Osteocyte (in vitro differentiated cells): Measurements from ENCODE around the gene NTRK2. TPM values are rescaled to one million over a fixed set of nuclear protein-coding genes. Genes with fewer than 3 reads are reported as not detected.

ENCODE experiments used
- DNase-seq: peaks from one replicate; pipeline ENCODE4 v3.0.0; 2021; ENCODE audit warnings: mixed read lengths; ENCODE audit not compliant: unreplicated experiment; ENCODE audit errors: extremely low spot score
- H3K27ac Mint-ChIP-seq: one replicate; pipeline ENCODE4 v1.8.0; 2021; ENCODE audit warnings: mild to moderate bottlenecking, mixed read lengths; ENCODE audit not compliant: unreplicated experiment
- H3K27me3 Mint-ChIP-seq: one replicate; pipeline ENCODE4 v1.8.0; 2021; ENCODE audit warnings: mixed read lengths; ENCODE audit not compliant: unreplicated experiment
- H3K36me3 Mint-ChIP-seq: one replicate; pipeline ENCODE4 v1.8.0; 2021; ENCODE audit warnings: mixed read lengths; ENCODE audit not compliant: unreplicated experiment
- H3K4me1 Mint-ChIP-seq: one replicate; pipeline ENCODE4 v1.8.0; 2021; ENCODE audit warnings: mixed read lengths; ENCODE audit not compliant: unreplicated experiment
- H3K4me3 Mint-ChIP-seq: one replicate; pipeline ENCODE4 v1.8.0; 2021; ENCODE audit warnings: mild to moderate bottlenecking, moderate library complexity, mixed read lengths; ENCODE audit not compliant: unreplicated experiment
- H3K9me3 Mint-ChIP-seq: one replicate; pipeline ENCODE4 v1.8.0; 2021; ENCODE audit warnings: mixed read lengths; ENCODE audit not compliant: unreplicated experiment
- CTCF ChIP-seq: fragments of 200-600 bp; sonication (generic); IDR thresholded peaks from 2 replicates; pipeline ENCODE4 v1.5.0; 2021; ENCODE audit warnings: antibody characterized with exemption, mild to moderate bottlenecking, moderate library complexity
- total RNA-seq: library from RNA; stranded (reverse); gene quantifications from 2 replicates; pipeline ENCODE4 v1.2.1, GENCODE V29; 2021

NTRK2 gene
- total RNA-seq, 1 donor from 2014 or later, result 29.4 TPM

GRCh38 chr9:84756171-84756570, 86.6 kb downstream of the NTRK2 start:
- H3K4me1 Mint-ChIP-seq, result peaks cover 24% of the 10 kb centered on the region
- no peak overlapping the region for H3K4me3 Mint-ChIP-seq
- H3K36me3 Mint-ChIP-seq, result peaks cover 1% of the 10 kb centered on the region
- no peak for DNase-seq
- no peaks in the 10 kb centered on the region for H3K27me3 Mint-ChIP-seq
- H3K27ac Mint-ChIP-seq, result no peak overlapping the region
- H3K9me3 Mint-ChIP-seq, result no peaks in the 10 kb centered on the region
- TF ChIP-seq CTCF, result no peak

- H3K27ac Mint-ChIP-seq, result no peak overlapping the region
- no peak overlapping the region for H3K4me3 Mint-ChIP-seq
- H3K36me3 Mint-ChIP-seq, result peaks cover 1% of the 10 kb centered on the region
- no peak for DNase-seq
- no peaks in the 10 kb centered on the region for H3K27me3 Mint-ChIP-seq
- no peak for TF ChIP-seq CTCF
- no peaks in the 10 kb centered on the region for H3K9me3 Mint-ChIP-seq
- H3K4me1 Mint-ChIP-seq, result peaks cover 24% of the 10 kb centered on the region
Measured at GRCh38 chr9:84756731-84757130, 87.2 kb downstream of the NTRK2 start.

GRCh38 chr9:84758817-84759216, 89.3 kb downstream of the NTRK2 start:
- Mint-ChIP-seq H3K4me3 (no peak overlapping the region), H3K36me3 (peaks cover 11% of the 10 kb centered on the region)

GRCh38 chr9:84759300-84759750, 89.8 kb downstream of the NTRK2 start:
- Mint-ChIP-seq H3K27ac (no peak overlapping the region), H3K27me3 (no peaks in the 10 kb centered on the region), H3K9me3 (peaks cover 12% of the 10 kb centered on the region), H3K4me1 (peaks cover 13% of the 10 kb centered on the region), H3K4me3 (no peak overlapping the region), H3K36me3 (peaks cover 11% of the 10 kb centered on the region)
- DNase-seq, result no peak
- no peak for TF ChIP-seq CTCF

More at GRCh38 chr9:84758817-84759216, 89.3 kb downstream of the NTRK2 start:
- H3K4me1 Mint-ChIP-seq, result peaks cover 18% of the 10 kb centered on the region
- TF ChIP-seq CTCF, result no peak
- H3K27me3 Mint-ChIP-seq, result no peaks in the 10 kb centered on the region
- no peak overlapping the region for H3K27ac Mint-ChIP-seq
- peaks cover 12% of the 10 kb centered on the region for H3K9me3 Mint-ChIP-seq
- DNase-seq, result no peak

GRCh38 chr9:84759804-84760203, 90.3 kb downstream of the NTRK2 start:
- Mint-ChIP-seq H3K9me3 (peaks cover 12% of the 10 kb centered on the region), H3K4me1 (peaks cover 8% of the 10 kb centered on the region), H3K27ac (no peak overlapping the region), H3K27me3 (no peaks in the 10 kb centered on the region), H3K4me3 (no peak overlapping the region), H3K36me3 (peaks cover 11% of the 10 kb centered on the region)
- DNase-seq, result no peak
- TF ChIP-seq CTCF, result no peak
